ENCODE results near the gene DNMBP.

- TF ChIP-seq SP1 (IDR thresholded peaks at IDR 0.05) (no peak), BHLHE40 (IDR thresholded peaks at IDR 0.05; ENCODE audit: borderline replicate concordance) (no peak), L3MBTL2 (conservative IDR thresholded peaks at IDR 0.05) (no peak), ELF4 (IDR thresholded peaks at IDR 0.05) (no peak), SUZ12 (IDR thresholded peaks at IDR 0.05) (no peak), FOXK2 (IDR thresholded peaks at IDR 0.05) (no peak), NFRKB (IDR thresholded peaks at IDR 0.05) (no peak), TARDBP (IDR thresholded peaks at IDR 0.05) (no peak), CTBP1 (IDR thresholded peaks at IDR 0.05; ENCODE audit: borderline replicate concordance) (no peak), LEF1 (IDR thresholded peaks at IDR 0.05; ENCODE audit: borderline replicate concordance) (no peak), FOXM1 (IDR thresholded peaks at IDR 0.05; ENCODE audit: borderline replicate concordance) (no peak), HDGF (IDR thresholded peaks at IDR 0.05; ENCODE audit: borderline replicate concordance) (no peak), FOXA1 (IDR thresholded peaks at IDR 0.05) (no peak)
These were observed 45.0 kb downstream of the DNMBP start for GRCh38 chr10:99964791-99965190.

All from HEK293T (cell line).